ENCODE results near the gene FLACC1.

- no peak for TF ChIP-seq EZH2 (IDR thresholded peaks at IDR 0.05; ENCODE audit: low read depth)
- TF ChIP-seq CTCF (conservative IDR thresholded peaks at IDR 0.05), result no peak
Measured at GRCh38 chr2:201250741-201251140, 106.4 kb downstream of the FLACC1 start.
